NCI-H2081 (cell line): Measurements from ENCODE around the gene SPINT2.

ENCODE experiments used
- DNase-seq, 2 experiments: peaks; one replicate each; lab custom pipeline; 2025; lab: John Stamatoyannopoulos, UW

Gene SPINT2

GRCh38 chr19:38294090-38294489 lies 29.7 kb downstream of the SPINT2 start:
- DNase-seq: no peak

GRCh38 chr19:38298821-38299680 lies 34.7 kb downstream of the SPINT2 start:
- DNase-seq: no peak

- no peak for DNase-seq
Observed at GRCh38 chr19:38303517-38304351, 39.4 kb downstream of the SPINT2 start, which contains the start of gene C19orf33. Gene C19orf33, plus strand, starts transcription at chr19:38304251. Its CDS starts 11 bp downstream, at chr19:38304262.

GRCh38 chr19:38304352-38304865 lies 40.0 kb downstream of the SPINT2 start:
- no peak for DNase-seq

GRCh38 chr19:38304866-38305429 lies 40.6 kb downstream of the SPINT2 start:
- peak; percentile 70 to 78 for DNase-seq

GRCh38 chr19:38306236-38306635 lies 41.9 kb downstream of the SPINT2 start:
- no peak for DNase-seq

- DNase-seq: no peak
Observed at GRCh38 chr19:38307076-38307475, 42.7 kb downstream of the SPINT2 start.

- DNase-seq: no peak
Observed at GRCh38 chr19:38307597-38307996, 43.2 kb downstream of the SPINT2 start.

GRCh38 chr19:38308006-38308766 lies 43.8 kb downstream of the SPINT2 start:
- no peak for DNase-seq

- DNase-seq: no peak
Observed at GRCh38 chr19:38308926-38309614, 44.7 kb downstream of the SPINT2 start.

GRCh38 chr19:38309615-38310278 lies 45.4 kb downstream of the SPINT2 start:
- DNase-seq: no peak

GRCh38 chr19:38310279-38310670 lies 45.9 kb downstream of the SPINT2 start:
- DNase-seq: no peak

- no peak for DNase-seq
Observed at GRCh38 chr19:38310986-38311385, 46.6 kb downstream of the SPINT2 start.

- peak; percentile 96 for DNase-seq
Observed at GRCh38 chr19:38315657-38316476, 51.5 kb downstream of the SPINT2 start, which contains the start of gene YIF1B. Gene YIF1B, minus strand, starts transcription at chr19:38315947. Its CDS starts 30 bp downstream, at chr19:38315917.

- DNase-seq: no peak
Observed at GRCh38 chr19:38316477-38317067, 52.2 kb downstream of the SPINT2 start.

GRCh38 chr19:38317104-38317612 lies 52.8 kb downstream of the SPINT2 start:
- DNase-seq: no peak

- no peak for DNase-seq
Observed at GRCh38 chr19:38318660-38319059, 54.3 kb downstream of the SPINT2 start.

GRCh38 chr19:38319421-38320258 lies 55.3 kb downstream of the SPINT2 start, which contains the start of gene KCNK6:
Gene KCNK6, plus strand, starts transcription at chr19:38319845. Its CDS starts 106 bp downstream, at chr19:38319951.
- DNase-seq: no peak
